ENCODE data around the gene ESRRB. TPM values are rescaled to one million over a fixed set of nuclear protein-coding genes. Genes with fewer than 3 reads are reported as not detected.

Gene ESRRB
- polyA plus RNA-seq, 1 of the 3 experiments (the other 2 are of a cell fraction): 0.05 TPM

GRCh38 chr14:76491172-76491930 lies 115.4 kb downstream of the ESRRB start:
- no peaks in the 10 kb centered on the region for H3K9me3 ChIP-seq
- no peaks in the 10 kb centered on the region for H3K27me3 ChIP-seq (ENCODE audit: insufficient read depth)
- H4K20me1 ChIP-seq (ENCODE audit: insufficient read depth): no peaks in the 10 kb centered on the region
- H3K79me2 ChIP-seq (ENCODE audit: insufficient read depth): no peaks in the 10 kb centered on the region
- no peak overlapping the region for H2AFZ ChIP-seq (ENCODE audit: low read depth)
- CTCF ChIA-PET: interaction anchor here (0.8 to 6.0 kb wide), 5 partner anchors 8 to 140 kb away, joined by 3 to 47 read pairs (median 4); no protein-coding TSS in a partner anchor
- no peaks in the 10 kb centered on the region for H3K36me3 ChIP-seq (replicated peaks in 1 of 2; ENCODE audit: control insufficient read depth in 1 of 2, insufficient read depth in 2 of 2, low read length in 1 of 2)
- H3K9ac ChIP-seq: no peak overlapping the region
- no peaks in the 10 kb centered on the region for H3K9me2 ChIP-seq
- POLR2A ChIA-PET: no interaction called here
- H3K27ac ChIP-seq (ENCODE audit: low read depth in 2 of 2, low read length in 1 of 2): no peak overlapping the region
- H3K4me3 ChIP-seq (ENCODE audit: low read depth in 2 of 2, low read length in 1 of 2): no peak overlapping the region
- 76% methylated on average over 20 of the region's 22 CpGs for WGBS (ENCODE audit: low lambda C conversion rate)
- no peaks in the 10 kb centered on the region for H3F3A ChIP-seq (replicated peaks; ENCODE audit: insufficient read depth)
- DNase-seq: no peak
- H3K4me1 ChIP-seq (ENCODE audit: control insufficient read depth in 1 of 2, insufficient read depth in 2 of 2, low read depth in 1 of 2, low read length in 1 of 2): peaks cover 0 to 41% of the 10 kb centered on the region in 2 experiments; a peak in 1 of 4 replicates
- H3K4me2 ChIP-seq: no peak overlapping the region
- no peak for TF ChIP-seq JUND (IDR thresholded peaks at IDR 0.05)
- no peak for TF ChIP-seq MEF2A (IDR thresholded peaks at IDR 0.05; ENCODE audit: borderline replicate concordance, low read depth)
- no peak for TF ChIP-seq RAD21 (IDR thresholded peaks at IDR 0.05; ENCODE audit: low read length)
- no peak for TF ChIP-seq GABPA (IDR thresholded peaks at IDR 0.05; ENCODE audit: low read depth)
- no peak for TF ChIP-seq TAF1 (IDR thresholded peaks at IDR 0.05; ENCODE audit: borderline replicate concordance, low read depth, low read length)
- no peak for TF ChIP-seq MXI1 (IDR thresholded peaks at IDR 0.05; ENCODE audit: low read depth, low read length)
- TF ChIP-seq NRF1 (IDR thresholded peaks at IDR 0.05; ENCODE audit: low read depth, low read length): no peak
- TF ChIP-seq NFIC (IDR thresholded peaks at IDR 0.05; ENCODE audit: borderline replicate concordance): no peak
- TF ChIP-seq FOXJ3 (CRISPR knock-in tag; IDR thresholded peaks at IDR 0.05): no peak
- TF ChIP-seq FOXM1 (IDR thresholded peaks at IDR 0.05; ENCODE audit: low read depth): no peak
- TF ChIP-seq RCOR1 (IDR thresholded peaks at IDR 0.05; ENCODE audit: low read length): no peak
- TF ChIP-seq SIN3A (IDR thresholded peaks at IDR 0.05; ENCODE audit: borderline replicate concordance, low read depth, low read length): no peak
- TF ChIP-seq EZH2phosphoT487 (IDR thresholded peaks at IDR 0.05; ENCODE audit: borderline replicate concordance, low read depth): no peak
- TF ChIP-seq, protein P1, sequence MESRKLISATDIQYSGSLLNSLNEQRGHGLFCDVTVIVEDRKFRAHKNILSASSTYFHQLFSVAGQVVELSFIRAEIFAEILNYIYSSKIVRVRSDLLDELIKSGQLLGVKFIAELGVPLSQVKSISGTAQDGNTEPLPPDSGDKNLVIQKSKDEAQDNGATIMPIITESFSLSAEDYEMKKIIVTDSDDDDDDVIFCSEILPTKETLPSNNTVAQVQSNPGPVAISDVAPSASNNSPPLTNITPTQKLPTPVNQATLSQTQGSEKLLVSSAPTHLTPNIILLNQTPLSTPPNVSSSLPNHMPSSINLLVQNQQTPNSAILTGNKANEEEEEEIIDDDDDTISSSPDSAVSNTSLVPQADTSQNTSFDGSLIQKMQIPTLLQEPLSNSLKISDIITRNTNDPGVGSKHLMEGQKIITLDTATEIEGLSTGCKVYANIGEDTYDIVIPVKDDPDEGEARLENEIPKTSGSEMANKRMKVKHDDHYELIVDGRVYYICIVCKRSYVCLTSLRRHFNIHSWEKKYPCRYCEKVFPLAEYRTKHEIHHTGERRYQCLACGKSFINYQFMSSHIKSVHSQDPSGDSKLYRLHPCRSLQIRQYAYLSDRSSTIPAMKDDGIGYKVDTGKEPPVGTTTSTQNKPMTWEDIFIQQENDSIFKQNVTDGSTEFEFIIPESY (IDR thresholded peaks at IDR 0.05; ENCODE audit: borderline replicate concordance, low read depth): no peak
- TF ChIP-seq, protein P2, sequence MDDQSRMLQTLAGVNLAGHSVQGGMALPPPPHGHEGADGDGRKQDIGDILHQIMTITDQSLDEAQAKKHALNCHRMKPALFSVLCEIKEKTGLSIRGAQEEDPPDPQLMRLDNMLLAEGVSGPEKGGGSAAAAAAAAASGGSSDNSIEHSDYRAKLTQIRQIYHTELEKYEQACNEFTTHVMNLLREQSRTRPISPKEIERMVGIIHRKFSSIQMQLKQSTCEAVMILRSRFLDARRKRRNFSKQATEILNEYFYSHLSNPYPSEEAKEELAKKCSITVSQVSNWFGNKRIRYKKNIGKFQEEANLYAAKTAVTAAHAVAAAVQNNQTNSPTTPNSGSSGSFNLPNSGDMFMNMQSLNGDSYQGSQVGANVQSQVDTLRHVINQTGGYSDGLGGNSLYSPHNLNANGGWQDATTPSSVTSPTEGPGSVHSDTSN (IDR thresholded peaks at IDR 0.05): no peak
- no peak for TF ChIP-seq GATA2 (CRISPR knock-in tag; IDR thresholded peaks at IDR 0.05)
- no peak for TF ChIP-seq USF2 (IDR thresholded peaks at IDR 0.05; ENCODE audit: borderline replicate concordance, low read depth, low read length)
- TF ChIP-seq REST (IDR thresholded peaks at IDR 0.05; ENCODE audit: low read depth, low read length): no peak
